AG09319 (cell line): ENCODE data around the gene ENPEP.
"Not testable (repeated sequence)": the region's sequence is repeated elsewhere in the genome, so short reads cannot be mapped to it uniquely, and the experiment has no call there.

Source experiments
- DNase-seq: peaks from one replicate; pipeline ENCODE4 v3.0.0-alpha.2; 2010; ENCODE audit warnings: low read depth; ENCODE audit errors: extremely low read depth
- TF ChIP-seq, protein P1 (sequence below): IDR thresholded peaks from 2 replicates; pipeline ENCODE4 v1.5.1; 2011; ENCODE audit warnings: low read depth, mild to moderate bottlenecking, inconsistent platforms, low read length, moderate library complexity

ENPEP gene

DNA sequence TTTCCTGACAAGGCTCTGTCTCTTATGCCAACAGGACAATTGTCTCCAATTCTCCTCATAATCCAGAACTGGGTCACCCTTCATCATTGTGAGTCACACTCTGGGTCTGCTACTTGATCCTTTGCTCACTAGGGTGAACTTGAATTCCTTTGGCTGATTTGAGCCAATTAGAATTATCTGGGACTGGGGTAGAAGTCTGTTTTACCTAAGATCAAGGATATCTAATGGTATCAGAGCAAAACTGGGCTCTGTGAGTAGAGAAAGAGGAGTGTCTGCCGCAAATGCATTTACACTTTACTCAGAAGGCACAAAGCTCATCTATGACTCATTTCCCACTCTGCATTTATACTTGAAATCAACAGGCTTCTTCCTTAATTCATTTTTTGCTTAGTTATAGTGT lies 74.3 kb downstream of the ENPEP start:
- no peak for DNase-seq
- TF ChIP-seq, protein P1, sequence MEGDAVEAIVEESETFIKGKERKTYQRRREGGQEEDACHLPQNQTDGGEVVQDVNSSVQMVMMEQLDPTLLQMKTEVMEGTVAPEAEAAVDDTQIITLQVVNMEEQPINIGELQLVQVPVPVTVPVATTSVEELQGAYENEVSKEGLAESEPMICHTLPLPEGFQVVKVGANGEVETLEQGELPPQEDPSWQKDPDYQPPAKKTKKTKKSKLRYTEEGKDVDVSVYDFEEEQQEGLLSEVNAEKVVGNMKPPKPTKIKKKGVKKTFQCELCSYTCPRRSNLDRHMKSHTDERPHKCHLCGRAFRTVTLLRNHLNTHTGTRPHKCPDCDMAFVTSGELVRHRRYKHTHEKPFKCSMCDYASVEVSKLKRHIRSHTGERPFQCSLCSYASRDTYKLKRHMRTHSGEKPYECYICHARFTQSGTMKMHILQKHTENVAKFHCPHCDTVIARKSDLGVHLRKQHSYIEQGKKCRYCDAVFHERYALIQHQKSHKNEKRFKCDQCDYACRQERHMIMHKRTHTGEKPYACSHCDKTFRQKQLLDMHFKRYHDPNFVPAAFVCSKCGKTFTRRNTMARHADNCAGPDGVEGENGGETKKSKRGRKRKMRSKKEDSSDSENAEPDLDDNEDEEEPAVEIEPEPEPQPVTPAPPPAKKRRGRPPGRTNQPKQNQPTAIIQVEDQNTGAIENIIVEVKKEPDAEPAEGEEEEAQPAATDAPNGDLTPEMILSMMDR: no peak

DNA sequence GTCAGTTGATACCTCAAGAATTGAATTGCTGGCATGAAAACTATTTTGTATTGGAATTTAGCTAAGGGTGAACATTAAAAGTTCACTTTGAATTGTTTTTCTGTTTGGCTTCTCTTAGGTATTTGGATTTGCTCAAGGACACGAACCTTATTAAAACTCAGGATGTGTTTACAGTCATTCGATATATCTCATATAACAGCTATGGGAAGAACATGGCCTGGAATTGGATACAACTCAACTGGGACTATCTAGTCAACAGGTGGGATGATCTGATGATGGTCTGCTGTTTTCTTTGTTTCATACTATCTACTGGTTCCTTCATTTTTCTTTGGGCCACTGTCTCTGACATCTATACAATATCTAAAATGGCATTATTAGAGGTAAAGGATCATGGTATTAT lies 77.2 kb downstream of the ENPEP start:
- TF ChIP-seq, protein P1: no peak
- no peak for DNase-seq

DNA sequence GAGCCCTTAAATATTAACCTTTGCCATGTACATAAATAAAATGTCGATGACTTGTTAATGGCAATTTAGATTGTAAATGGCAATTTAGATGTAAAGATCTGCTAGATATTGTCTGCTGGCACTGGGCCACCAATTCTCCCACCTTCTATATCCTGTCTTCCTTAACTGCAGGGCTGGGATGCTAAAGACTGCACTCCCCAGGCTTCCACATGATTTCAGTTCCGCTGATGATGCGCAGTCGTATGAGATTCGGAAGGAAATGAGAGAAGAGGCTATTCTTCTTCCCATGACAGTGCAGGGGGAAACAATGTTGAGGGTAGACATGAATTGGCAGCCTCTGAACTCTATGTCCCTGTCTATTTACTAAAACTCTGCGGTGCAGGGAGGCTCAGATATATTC lies 91.3 kb downstream of the ENPEP start:
- DNase-seq: no peak
- TF ChIP-seq, protein P1: no peak

DNA sequence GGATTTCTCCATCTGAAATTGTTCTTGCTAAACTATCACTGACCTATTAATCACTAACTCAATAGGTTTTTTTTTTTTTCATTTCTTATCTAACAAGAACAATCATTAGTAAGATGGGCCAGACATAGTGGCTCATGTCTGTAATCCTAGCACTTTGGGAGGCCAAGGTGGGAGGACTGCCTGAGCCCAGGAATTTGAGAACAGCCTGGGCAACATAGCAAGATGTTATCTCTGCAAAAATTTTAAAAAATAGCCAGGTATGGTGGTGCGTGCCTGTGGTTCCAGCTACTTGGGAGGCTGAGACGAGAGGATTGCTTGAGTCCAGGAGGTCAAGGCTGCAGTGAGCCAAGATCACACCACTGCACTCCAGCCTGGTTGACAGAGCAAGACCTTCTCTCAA lies 100.7 kb downstream of the ENPEP start:
- not testable (repeated sequence) for DNase-seq

DNA sequence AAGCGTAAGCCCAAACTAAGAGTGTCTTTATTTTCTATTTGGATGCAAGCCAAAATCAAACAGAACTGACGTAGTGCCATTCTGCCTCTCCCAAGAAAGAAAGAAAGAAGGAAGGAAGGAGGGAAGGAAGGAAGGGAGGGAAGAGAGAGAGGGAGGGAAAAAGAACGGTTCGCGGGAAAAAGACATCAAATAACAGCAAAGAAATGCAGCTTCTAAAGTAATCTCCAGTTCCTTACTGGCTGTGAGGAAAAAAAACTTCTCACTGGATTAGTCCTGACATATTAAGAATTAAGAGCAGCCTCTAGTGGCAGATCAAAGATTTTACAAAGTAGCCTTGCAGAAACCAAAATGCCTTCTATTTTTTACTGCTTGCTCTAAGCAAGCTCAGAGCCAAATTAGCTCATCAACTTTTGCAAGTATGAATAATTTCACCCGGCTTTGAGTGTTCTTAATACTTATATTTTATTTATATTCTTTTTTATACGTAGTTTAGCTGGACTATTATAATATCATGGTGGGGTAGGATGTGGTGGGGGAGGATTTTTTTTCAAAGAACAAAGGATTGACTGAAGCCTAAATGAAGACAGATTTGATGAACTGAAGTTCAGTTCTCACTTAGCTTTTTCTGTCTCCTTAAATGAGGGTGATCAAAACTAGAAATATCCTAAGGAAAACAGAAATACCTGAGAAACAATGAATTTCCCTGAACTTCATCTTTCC lies 110.3 kb downstream of the ENPEP start:
- TF ChIP-seq, protein P1: peak; percentile 61
- peak; percentile 15 for DNase-seq

DNA sequence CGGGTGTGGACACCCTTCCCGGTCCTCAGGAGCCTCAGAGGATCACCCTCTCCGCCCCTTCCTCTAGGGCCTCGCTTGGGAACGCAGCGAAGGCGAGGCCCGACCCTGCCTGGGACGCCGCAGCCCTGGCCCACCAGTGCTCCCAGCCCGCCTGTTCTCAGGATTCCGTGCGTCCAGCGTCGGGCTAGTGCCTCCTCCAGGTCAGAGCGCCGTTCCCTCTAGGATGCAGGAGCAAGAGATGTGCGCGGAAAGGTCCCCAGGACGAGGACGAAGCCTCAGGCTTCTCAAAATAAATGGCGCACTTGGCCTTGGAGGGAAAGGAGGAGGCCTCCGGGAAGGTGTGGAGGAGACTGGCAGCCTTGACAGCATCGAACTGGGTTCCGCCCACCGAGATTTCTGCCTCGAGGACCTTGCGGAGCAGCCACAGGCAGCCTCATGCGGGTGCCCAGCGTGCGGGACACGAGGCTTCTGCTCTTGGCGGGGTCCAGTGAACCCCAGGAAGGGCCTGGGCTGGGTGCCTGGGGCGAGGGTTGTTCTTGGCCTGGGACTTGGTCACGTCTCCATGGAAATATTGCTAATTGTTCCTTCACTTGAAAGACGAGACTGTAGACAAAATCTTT lies 111.8 kb downstream of the ENPEP start:
- TF ChIP-seq, protein P1: no peak
- DNase-seq: no peak

DNA sequence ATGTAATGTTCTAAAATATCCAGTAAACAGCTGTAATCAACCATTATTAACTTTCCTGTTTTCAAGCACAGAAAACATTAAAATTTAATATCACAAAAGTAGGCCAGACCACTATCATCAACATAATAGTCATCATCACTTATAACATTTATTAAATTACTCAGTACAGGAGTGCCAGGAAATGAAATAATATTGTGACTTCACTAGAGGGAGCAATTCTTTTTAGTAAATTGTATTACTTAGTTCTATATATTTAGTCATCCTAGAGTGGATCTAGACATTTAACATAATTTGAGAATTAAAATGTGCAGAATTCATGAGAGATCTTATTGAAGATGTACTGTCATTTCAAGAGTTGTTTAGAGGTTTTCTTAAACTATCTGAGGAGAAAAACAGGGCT lies 113.3 kb downstream of the ENPEP start:
- TF ChIP-seq, protein P1: no peak; the same call in 1 of the 2 replicates
- DNase-seq: no peak

DNA sequence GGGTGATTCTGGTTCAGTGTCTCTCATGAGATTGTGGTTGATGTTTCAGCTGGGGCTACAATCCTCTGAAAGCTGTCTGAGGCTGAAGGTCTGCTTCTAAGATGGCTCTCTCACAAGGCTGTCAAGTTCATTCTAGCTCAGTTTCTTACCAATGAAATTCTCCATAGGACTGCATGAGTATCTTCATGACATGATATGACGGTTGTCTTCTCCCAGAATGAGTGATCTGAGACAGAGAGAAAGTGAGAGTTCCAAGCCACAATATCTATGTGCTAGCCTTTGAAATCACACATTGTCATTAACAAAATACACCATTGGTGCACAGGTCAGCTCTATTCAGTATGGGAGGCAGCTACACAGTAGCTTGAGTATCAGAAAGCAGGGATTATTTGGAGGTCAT lies 119.6 kb downstream of the ENPEP start:
- no peak for DNase-seq

More for the DNA sequence above, 119.6 kb downstream of the ENPEP start:
- TF ChIP-seq, protein P1: no peak
